GM21367 (cell line): Measurements from ENCODE around the gene MACROH2A1.
"Not testable (repeated sequence)": the region's sequence is repeated elsewhere in the genome, so short reads cannot be mapped to it uniquely, and the experiment has no call there.

Experiments used
- ATAC-seq: cut with Tn5 transposase; IDR thresholded peaks from one replicate; pipeline ENCODE4 v1.9.1; 2021; ENCODE audit not compliant: unreplicated experiment

Gene MACROH2A1

GRCh38 chr5:135379046-135379654, 19.9 kb downstream of the MACROH2A1 start:
- ATAC-seq: no peak

GRCh38 chr5:135377751-135378680, 21.0 kb downstream of the MACROH2A1 start:
- peak; percentile 12 for ATAC-seq

- peak; percentile 73 for ATAC-seq
These were observed 21.9 kb downstream of the MACROH2A1 start for GRCh38 chr5:135376961-135377624.

- ATAC-seq: no peak
These were observed 23.8 kb downstream of the MACROH2A1 start for GRCh38 chr5:135375040-135375793.

GRCh38 chr5:135373736-135374515, 25.1 kb downstream of the MACROH2A1 start:
- ATAC-seq: no peak

GRCh38 chr5:135372654-135373381, 26.2 kb downstream of the MACROH2A1 start:
- no peak for ATAC-seq

GRCh38 chr5:135371622-135372232, 27.3 kb downstream of the MACROH2A1 start:
- ATAC-seq: no peak

GRCh38 chr5:135369952-135370351, 29.1 kb downstream of the MACROH2A1 start:
- no peak for ATAC-seq

- no peak for ATAC-seq
These were observed 31.5 kb downstream of the MACROH2A1 start for GRCh38 chr5:135367554-135367953.

GRCh38 chr5:135367076-135367475, 32.0 kb downstream of the MACROH2A1 start:
- no peak for ATAC-seq

GRCh38 chr5:135365281-135365680, 33.8 kb downstream of the MACROH2A1 start:
- ATAC-seq: no peak

GRCh38 chr5:135364421-135365262, 34.4 kb downstream of the MACROH2A1 start:
- ATAC-seq: no peak

GRCh38 chr5:135363342-135363741, 35.7 kb downstream of the MACROH2A1 start:
- ATAC-seq: not testable (repeated sequence)

- ATAC-seq: no peak
These were observed 36.9 kb downstream of the MACROH2A1 start for GRCh38 chr5:135362102-135362501.

GRCh38 chr5:135360278-135361274, 38.5 kb downstream of the MACROH2A1 start:
- ATAC-seq: no peak

- no peak for ATAC-seq
These were observed 39.5 kb downstream of the MACROH2A1 start for GRCh38 chr5:135359374-135360165.
